SIG-M5 treated with dmso at 0.1 percent for 504 hours (cell line): ENCODE results near the gene CDKAL1.
"Not testable (repeated sequence)": the region's sequence is repeated elsewhere in the genome, so short reads cannot be mapped to it uniquely, and the experiment has no call there.

Experiments used
- DNase-seq: peaks from one replicate; lab custom pipeline; 2025; ENCODE audit not compliant: unreplicated experiment; lab: John Stamatoyannopoulos, UW

CDKAL1 gene

DNA sequence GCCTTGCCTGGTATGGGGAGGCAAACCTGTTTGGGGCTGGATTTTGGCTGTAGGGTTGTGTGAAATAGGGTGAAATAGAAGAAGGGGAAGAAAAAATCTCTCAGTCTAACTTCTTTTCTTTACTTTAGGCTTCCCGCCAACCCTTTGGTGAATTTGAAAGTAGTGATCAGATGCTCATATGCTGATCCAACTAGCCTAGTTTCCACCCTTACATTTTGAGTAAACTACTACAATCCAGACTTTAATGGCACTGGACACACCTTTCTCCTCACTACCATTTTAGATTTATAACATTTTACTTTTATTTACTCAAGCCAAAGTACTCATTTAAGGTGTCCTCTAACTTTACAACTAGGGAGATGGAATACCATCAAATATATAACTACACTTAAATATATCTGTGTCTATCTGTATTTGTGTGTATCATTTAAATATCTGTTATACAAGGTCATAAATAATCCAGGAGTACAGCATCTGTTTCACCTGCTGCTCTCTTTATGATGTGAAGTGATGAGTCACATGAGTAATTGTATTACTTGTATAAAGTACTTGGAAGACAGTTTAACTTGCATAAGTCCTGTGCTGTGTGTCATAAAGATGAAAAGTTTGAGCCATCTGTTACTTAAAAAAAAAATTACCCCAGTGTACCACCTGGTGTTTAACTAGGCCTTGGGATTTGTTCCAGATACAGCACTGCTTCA is 172.1 kb downstream of the CDKAL1 start:
- DNase-seq, result no peak

DNA sequence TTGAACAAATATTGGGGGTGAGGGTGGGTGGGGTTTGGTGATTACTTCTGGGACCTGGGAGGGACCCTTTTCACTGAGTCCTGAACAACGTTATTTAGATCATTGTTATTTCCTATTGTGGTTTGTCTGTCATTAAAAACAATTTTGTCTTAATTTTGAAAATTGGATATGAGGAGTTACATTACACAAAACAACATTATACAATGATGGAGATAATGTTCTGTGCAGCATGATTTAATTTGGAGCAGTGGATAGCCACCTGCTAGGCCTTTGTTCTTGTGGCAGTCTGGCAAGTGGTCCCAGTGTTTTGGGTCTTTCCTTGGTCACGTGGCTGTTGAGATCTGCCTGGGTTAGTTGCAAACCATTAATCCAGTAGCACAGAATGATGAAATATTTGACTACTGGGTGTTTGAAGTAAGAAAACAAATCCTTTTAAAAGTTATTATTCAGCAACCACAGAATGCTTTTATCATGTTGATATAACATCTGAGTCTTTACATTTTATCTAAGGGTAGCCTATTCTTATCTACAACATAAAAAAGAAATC is 172.8 kb downstream of the CDKAL1 start:
- DNase-seq, result no peak

DNA sequence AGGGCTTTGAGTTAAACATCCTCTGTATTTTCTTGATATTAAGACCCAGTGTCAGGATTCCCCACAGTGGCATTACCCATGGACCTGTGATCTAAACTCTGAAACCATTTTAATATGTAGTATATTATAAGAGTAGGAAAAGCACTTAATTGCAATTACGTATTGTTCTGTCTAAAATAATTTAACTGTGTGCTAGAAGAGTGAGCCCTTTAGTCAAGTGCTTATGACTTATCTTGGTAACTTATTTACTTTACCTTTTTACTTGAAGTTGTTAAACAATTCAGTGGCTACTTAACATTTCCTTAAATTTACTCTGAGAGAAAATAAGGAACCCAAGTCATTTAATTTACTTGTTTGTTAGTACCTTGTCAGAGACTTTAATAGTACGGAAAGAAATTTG is 173.6 kb downstream of the CDKAL1 start:
- no peak for DNase-seq

DNA sequence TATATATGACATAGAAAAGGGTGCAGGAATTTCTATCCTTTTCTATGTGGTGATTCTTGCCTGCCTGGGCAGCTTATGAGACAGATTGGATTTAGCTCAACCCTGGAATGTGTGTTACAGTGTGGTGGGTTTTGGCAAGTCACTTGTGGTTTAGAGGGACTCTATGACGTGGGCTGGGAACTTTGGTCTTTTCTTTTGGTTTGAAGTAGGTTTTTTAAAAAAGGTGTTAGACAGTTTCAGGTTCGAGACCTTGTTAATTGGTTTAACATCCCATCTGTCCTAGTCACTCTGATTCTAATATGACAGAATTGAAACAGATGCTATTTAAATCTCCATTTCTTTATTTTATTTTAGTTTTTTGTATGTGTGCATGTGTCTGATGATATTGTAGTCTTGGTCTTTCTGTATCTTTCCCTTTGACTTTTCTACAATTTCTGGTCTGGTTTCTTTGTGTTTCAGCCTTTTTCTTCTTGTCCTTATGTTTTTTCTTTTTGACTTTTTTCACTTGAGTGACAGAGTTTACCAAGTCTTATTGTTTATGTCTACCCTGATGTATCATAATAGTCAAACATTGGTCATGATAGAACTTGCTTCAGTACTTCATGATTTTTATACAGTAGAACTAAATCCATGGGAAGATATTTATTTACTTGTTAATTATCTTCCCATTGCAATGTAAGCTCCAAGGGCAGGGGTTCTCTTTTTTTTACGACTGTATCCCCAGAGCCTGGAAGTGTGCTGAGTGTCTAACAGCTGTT is 174.3 kb downstream of the CDKAL1 start:
- no peak for DNase-seq

DNA sequence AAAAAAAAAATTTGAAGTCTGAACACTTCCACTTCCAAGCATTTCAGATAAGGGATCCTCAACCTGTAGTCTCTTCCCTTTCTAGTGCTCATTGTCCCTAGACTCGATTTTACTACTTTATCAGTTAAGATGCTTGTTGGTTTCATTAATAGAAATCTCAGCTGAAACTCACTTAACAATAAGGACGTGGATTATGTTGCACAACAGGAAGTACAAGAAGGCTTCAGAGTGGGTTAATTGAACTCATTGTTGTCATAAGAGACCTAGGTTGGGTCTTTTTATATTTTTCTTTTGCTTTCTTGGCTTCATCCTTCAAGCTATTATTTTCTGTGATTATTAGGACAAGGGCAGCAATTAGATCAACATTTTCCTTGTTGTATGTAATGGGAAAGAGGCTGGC is 175.2 kb downstream of the CDKAL1 start:
- DNase-seq, result no peak

DNA sequence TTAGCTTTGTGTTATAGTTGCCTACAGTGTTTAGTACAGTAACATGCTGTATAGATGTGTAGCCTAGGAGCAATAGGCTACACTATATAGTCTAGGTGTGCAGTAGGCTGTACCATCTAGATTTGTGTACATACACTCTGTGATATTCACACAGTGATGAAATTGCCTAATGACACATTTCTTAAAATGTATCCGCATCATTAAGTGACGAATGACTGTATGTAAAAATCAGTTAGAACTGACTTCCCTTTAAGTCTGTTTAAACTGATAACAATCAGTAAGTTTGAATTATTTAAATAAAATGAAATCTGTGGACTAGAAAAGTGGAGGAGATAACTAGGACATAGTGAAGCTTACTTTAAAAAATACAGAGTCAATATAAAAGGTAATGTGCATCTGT is 176.1 kb downstream of the CDKAL1 start:
- no peak for DNase-seq

DNA sequence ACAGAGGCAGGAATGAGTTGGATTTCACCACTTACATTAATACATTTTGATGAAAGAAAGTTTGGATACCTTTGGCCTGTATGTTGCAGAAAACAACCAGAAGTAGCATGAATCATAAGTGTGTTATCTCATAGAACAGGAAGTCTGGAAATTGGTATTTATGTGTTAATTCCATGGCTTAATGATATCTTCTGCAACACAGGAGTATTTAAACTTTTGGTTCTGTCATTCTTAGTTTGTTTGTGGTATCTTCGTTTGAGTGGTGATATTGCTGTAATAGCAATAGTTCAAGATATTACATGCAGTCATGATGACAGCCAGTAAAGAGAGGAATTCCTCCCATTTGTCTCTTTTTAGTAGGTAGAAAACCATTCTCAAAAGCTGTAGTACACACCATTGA is 177.3 kb downstream of the CDKAL1 start:
- no peak for DNase-seq

DNA sequence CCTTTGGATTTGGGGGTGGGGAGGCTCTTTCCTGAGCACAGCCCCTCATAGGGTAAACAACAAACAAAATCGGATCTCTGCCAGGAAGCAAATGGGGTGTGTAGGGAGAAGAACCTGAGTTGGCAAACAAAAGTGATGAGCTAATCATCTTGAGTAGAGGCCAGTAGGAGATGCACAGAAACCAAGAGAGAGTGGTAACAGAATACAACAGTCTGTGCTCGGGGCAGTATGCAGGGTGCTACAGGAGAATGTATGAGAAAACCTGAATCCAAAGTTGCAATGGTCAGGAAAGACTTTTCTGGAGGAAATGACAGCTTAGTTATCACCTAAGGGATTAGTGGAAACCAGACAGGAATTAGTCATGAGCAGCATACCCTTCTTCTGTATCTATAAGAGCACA is 177.8 kb downstream of the CDKAL1 start:
- DNase-seq, result no peak

DNA sequence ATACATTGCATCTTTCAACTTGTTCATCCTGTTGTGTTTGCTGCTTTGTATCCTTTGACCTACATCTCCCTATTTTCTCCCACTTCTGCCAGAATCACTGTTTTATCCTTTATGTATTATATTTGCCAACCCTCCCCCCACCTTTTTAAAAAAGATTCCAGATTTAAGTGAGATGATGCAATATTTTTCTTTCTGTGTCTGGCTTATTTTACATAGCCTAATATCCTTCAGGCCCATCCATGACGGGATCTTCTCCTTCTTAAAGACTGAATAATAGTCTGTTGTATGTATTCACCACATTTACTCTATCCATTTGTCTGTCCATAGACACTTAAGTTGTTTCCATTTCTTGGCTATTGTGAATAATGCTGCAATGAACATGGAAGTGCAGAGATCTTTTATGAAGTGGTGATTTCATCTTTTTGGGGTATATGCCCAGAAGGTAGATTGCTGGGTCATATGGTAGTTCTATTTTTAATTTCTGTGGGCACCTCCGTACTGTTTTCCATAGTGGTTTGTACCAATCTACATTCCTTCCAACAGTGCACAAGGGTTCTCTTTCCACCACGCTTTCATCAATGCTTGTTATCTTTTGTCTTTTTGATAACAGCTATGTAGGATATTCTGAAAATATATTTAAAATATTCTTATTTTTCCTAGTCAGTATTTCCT is 181.0 kb downstream of the CDKAL1 start:
- DNase-seq, result no peak

DNA sequence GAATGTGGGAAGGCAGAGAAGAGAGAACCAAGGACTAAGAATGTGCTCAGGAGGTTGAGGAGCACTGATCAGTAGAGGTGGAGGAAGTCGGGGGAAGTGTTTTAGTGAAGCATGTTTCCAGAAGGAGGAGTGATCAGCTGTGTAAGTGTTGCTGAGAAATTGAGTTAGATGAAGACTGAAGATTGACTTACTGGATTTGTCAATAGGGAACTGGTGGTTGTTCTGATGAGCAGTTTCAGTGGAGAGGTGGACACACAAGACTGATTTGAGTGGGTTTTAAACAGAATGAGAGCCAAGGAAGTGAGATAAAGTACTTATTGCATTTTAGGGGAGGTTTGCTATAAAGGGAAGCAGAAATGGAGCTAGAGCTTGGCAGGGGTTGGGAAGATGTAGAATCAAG is 182.6 kb downstream of the CDKAL1 start:
- DNase-seq, result no peak

DNA sequence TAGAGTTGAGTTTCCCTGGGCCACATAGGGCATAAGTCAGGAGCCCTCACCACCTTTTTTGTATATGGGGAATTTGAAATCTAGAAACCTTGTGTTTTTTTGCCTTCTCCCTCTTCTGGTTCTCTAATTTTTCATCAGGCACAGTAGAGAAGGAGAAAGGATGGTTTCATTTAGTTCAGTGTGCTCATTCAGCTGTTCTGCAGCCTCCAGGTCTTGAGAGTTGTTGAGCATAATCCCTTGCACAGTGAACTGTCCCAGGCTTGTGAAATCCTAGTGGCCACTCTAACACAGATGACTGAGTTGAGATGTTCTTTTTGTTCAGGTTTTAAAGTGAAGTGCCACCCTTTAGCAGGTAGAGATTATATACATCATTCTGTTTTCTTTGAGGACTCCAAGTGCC is 183.5 kb downstream of the CDKAL1 start:
- no peak for DNase-seq

DNA sequence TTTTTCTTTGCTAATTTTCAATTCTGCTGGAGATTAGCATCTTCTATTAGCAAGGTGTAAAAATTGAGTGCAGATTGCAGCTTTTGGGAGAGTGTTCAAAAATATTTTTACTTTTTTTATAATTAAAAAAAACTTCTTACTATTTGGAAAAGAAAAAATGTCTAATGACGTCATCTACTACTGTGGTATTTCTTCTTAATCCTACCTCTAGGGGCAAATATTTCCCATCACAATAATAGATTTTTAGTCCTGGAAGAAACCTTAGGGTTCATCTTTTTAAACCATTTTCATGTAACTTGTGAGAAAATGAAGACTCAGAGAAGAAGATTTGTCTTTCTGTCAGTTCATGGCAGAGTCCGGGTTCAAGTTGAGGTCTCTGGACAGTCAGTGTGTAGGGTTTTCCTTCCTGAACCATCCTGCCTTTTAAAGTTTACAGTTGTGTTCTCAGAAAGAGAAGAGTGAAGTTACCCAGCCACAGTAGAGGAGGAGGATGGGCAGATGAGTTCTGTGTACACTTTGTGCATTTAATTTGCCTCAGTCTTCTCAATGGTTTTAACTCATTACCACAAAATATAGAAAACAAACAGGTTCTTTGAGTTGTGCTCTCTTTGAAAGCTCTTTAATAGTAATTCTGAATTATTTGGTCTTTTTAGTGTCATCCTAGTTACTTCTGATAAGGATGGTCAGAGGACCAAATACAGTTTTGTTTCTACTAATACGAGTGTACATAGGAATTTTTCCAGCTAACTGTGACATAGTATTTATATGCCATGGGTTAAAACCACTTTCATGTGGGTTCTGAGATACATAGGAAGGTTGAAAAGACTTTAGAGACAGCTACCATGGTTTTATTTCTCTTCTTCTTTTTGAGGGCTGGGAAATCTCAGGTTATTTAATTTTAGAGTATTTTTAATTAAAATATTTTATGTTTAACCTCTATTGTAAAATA is 184.7 kb downstream of the CDKAL1 start:
- DNase-seq, result no peak

DNA sequence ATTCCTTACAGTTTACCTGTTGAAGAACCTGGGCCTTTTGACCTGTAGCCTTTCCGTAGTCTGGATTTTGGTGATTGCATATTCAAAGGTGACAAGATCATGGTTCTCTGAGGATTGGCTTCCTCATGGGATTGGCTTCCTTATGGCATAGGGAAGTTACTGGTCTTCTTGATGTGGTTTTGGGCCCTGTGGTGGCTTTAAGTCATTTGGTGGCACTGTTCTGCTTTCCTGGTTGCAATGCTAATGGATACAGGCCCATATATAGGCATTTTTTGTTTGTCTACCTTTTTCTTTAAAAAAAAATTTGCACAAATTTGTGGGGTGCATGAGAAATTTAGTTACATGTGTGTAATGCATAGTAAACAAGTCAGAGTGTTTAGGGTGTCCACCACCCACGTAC is 185.7 kb downstream of the CDKAL1 start:
- DNase-seq, result no peak

DNA sequence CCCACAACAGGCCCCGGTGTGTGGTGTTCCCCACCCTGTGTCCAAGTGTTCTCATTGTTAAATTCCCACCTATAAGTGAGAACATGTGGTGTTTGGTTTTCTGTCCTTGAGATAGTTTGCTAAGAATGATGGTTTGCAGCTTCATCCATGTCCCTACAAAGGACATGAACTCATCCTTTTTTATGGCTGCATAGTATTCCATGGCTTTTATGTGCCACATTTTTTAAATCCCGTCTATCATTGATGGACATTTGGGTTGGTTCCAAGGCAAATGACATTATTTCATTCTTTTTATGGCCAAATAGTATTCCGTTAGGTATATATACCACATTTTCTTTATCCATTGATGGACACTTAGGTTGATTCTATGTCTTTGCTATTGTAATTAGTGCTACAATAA is 186.9 kb downstream of the CDKAL1 start:
- DNase-seq, result not testable (repeated sequence)

DNA sequence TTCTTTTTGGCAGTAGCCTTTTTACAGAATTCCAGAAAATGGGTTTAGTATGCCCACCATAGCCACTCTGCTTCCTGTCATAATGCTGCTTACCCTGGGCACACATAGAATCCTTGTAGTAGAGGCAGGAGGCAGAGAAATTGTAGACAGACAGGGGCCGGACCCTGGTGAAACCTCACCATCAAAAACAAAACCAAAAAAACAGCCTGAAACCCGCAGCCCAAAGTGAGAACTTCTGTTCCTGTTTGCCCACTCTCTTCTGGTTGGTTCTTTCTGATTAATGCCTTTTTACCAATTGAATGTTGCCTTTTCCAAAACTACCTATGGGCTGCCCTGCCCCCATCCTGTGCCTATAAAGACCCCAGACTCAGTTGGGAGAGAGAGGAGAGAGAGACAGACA is 188.2 kb downstream of the CDKAL1 start:
- no peak for DNase-seq

DNA sequence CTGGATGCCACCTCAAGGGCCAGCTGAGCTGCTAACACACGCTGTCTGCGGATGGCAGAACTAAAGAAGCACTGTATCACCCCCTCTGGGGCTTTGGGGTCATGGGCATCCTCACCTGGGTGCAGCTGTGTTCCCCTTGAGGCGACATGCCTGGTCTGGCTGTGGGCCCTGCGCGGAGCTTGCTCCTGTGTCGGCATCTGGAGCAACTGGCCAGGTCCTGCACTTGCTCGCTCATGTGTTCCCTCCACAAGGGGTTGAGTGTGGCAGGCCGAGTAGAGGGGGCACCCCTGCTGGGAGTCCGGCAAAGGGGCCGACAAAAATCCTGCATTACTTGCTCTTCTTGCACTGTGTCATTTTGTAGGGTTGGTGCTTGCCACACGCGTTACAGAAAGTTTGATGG is 189.0 kb downstream of the CDKAL1 start:
- DNase-seq, result no peak

DNA sequence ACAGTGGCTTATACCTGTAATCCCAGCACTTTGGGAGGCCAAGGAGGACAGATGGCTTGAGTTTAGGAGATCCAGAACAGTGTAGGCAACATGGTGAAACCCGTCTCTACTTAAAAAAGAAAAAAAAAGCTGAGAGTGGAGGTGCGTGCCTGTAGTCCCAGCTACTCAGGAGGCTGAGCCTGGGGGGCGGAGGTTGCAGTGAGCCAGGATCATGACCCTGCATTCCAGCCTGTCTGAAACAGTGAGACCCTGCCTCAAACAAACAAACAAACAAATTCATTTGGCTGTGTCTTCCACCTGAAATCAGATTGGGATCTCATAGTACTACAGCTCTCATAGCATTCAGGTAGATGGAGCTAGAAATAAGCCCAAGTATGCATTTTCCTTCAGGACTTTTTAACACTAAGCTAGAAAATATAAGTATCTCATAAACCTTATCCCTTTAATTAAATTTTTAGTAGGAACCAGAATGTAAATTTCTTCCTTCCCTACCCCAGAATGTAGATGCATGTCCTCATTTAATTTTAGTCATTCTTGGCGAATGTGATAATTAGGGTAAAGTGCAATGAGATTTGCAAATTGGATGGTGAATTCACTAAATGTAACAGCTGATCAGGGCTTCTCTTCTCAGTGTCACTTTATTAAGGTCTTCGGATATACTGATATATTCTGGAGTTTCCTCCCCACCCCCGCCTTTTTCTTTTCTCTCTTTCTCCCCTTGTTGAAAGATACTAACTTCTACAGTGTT is 190.4 kb downstream of the CDKAL1 start:
- no peak for DNase-seq

DNA sequence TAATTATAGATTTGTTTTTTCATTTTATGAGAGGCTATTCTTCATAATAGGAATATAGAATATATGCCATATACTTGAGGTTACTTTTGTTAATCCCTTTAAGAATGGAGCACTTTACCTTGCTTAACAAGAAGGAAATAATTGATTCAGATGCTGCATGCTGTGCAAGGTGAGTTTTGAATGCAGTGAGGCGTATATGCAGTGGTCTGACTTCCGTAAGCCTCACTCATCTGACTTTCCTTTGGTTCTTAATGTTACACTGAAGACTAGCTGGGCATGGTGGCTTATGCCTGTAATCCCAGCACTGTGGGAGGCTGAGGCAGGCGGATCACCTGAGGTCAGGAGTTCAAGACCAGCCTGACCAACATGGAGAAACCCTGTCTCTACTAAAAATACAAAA is 191.0 kb downstream of the CDKAL1 start:
- not testable (repeated sequence) for DNase-seq

DNA sequence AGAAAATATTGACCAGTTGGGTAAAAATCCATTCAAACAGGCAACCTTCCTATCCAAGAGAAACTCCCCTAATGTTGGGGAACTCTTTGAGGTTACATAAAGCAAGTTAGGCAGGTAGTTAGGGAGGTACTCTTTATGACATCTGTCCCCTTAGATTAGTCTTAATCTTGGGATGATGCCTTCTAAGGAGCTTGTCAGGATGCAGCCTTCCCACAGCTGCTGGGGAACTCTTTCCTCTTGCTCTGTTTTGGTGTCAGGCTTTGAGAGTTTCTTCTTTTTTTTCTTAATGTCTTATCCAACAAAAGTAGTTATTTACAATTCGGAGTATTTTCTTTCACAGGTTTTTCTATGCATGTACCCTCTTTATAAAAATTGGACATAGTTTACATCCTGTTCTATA is 194.8 kb downstream of the CDKAL1 start:
- DNase-seq, result no peak

DNA sequence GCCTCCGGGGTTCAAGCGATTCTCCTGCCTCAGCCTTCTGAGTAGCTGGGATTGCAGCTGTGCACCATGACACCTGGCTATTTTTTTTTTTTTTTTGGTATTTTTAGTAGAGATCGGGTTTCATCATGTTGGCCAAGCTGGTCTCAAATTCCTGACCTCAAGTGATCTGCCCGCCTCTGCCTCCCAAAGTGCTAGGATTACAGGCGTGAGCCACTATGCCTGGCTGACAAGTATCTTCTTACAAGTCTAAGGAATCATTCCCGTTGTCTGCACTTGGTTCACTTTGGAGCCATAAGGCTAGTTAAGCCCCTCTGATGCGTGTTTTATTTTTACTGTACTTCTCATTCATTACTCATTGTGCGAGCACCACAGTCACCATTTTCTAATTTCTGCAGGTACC is 198.1 kb downstream of the CDKAL1 start:
- not testable (repeated sequence) for DNase-seq
